ENCODE results near the gene ATP2C1. TPM values are rescaled to one million over a fixed set of nuclear protein-coding genes. Genes with fewer than 3 reads are reported as not detected.

The ATP2C1 gene
- total and polyA plus RNA-seq, 2 experiments from 2014 or later: 28.1 to 75.7 TPM

GRCh38 chr3:130976706-130977105, 82.8 kb downstream of the ATP2C1 start:
- H3F3A ChIP-seq (replicated peaks; ENCODE audit: low read depth): no peaks in the 10 kb centered on the region
- H4K20me1 ChIP-seq (replicated peaks; ENCODE audit: insufficient read depth): 0 out of 2 replicates have a peak, but pooled peaks cover 3% of the 10 kb centered on the region
- H3K4me1 ChIP-seq (ENCODE audit: insufficient read depth): peaks cover 4% of the 10 kb centered on the region
- H3K4me2 ChIP-seq: no peak overlapping the region
- H3K9me2 ChIP-seq (ENCODE audit: insufficient read depth): no peaks in the 10 kb centered on the region
- no peak overlapping the region for H3K27ac Mint-ChIP-seq
- no peak for TF ChIP-seq ZNF114 (CRISPR knock-in tag; IDR thresholded peaks at IDR 0.05)
- TF ChIP-seq ZNF462 (CRISPR knock-in tag; IDR thresholded peaks at IDR 0.05): no peak
- no peak for TF ChIP-seq ETS1 (IDR thresholded peaks at IDR 0.05)
- TF ChIP-seq REST (IDR thresholded peaks at IDR 0.05; ENCODE audit: unreplicated experiment): no peak
- TF ChIP-seq POLR2AphosphoS5 (IDR thresholded peaks at IDR 0.05; ENCODE audit: low read depth): no peak
- TF ChIP-seq CTCF (conservative IDR thresholded peaks at IDR 0.05; ENCODE audit: low read depth in 2 of 2): no peak
- TF ChIP-seq STAT1 (IDR thresholded peaks at IDR 0.05; ENCODE audit: unreplicated experiment): no peak
- no peak overlapping the region for H3K4me3 ChIP-seq
- no peaks in the 10 kb centered on the region for H3K9me3 Mint-ChIP-seq
- H3K79me2 ChIP-seq (replicated peaks; ENCODE audit: insufficient read depth): no peaks in the 10 kb centered on the region
- no peak overlapping the region for H3K27ac ChIP-seq (ENCODE audit: low read depth)
- H3K27me3 Mint-ChIP-seq (ENCODE audit: insufficient read depth, low read depth, poor library complexity): no peaks in the 10 kb centered on the region
- no peak for ATAC-seq
- no peaks in the 10 kb centered on the region; the same call in 1 of the 2 replicates for H3K36me3 ChIP-seq (ENCODE audit: insufficient read depth)
- peaks cover 16% of the 10 kb centered on the region for H3K36me3 Mint-ChIP-seq (ENCODE audit: low read depth)
- H3K4me3 Mint-ChIP-seq: no peak overlapping the region
- no peak overlapping the region for H2AFZ ChIP-seq
- peaks cover 25% of the 10 kb centered on the region for H3K4me1 Mint-ChIP-seq
- no peaks in the 10 kb centered on the region for H3K27me3 ChIP-seq (ENCODE audit: insufficient read depth)
- no peak for DNase-seq (ENCODE audit: low spot score)

Measured in GM23338 (cell line).